ENCODE results near the gene ZAP70.

Gene ZAP70

GRCh38 chr2:97747716-97748115 is 34.3 kb downstream of the ZAP70 start:
- DNase-seq (ENCODE audit: low read depth) = no peak
- H3K4me3 ChIP-seq (ENCODE audit: low read depth, low read length) = no peak overlapping the region
- TF ChIP-seq CTCF (IDR thresholded peaks at IDR 0.05; ENCODE audit: low read depth, low read length, missing control alignments) = no peak

DNA sequence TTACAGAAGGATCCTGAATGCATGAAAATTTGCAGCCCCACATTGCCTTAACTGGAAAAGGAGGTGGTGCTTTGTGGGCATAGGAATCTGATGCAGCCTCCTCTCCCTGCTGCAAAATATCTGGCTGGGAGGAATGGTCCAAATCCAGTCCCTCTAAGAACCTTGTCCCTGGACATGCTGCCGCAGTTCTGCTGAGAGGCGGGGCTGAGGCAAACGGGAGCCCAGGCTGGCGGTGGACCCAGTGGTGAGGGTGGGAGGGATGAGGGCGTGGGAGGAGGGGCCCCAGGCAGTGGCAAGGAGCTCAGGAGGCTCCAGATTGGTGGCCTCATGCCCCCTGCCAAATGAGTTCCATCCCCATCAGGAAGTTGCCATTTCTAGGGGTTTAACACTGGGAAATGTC is 36.2 kb downstream of the ZAP70 start:
- no peak for TF ChIP-seq CTCF (IDR thresholded peaks at IDR 0.05; ENCODE audit: low read depth, low read length, missing control alignments)
- no peak for DNase-seq (ENCODE audit: low read depth)
- no peak overlapping the region for H3K4me3 ChIP-seq (ENCODE audit: low read depth, low read length)

DNA sequence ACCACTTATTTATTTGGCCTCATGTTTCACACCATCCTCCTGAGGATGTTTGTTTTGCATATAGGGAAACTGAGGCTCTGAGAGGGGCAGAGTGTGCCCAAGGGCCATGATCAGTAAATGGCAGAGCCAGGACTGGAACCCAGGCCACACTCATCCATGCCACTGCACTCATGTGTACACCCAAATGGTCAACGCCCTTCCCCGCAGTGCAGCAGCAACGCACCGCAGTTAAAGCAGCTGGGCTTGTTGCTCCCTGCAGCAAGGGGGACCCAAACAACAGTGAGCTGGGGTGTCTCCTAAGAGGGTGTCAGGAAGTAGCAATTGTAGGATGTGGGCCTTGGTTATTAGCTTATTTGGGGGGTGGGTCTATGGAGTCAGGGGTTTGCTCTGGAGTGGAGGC is 36.6 kb downstream of the ZAP70 start:
- no peak for TF ChIP-seq CTCF (IDR thresholded peaks at IDR 0.05; ENCODE audit: low read depth, low read length, missing control alignments)
- no peak for DNase-seq (ENCODE audit: low read depth)
- no peak overlapping the region for H3K4me3 ChIP-seq (ENCODE audit: low read depth, low read length)

GRCh38 chr2:97751752-97752151 is 38.4 kb downstream of the ZAP70 start:
- DNase-seq (ENCODE audit: low read depth) = no peak

GRCh38 chr2:97752342-97753334 is 39.3 kb downstream of the ZAP70 start:
- no peak overlapping the region for H3K4me3 ChIP-seq (ENCODE audit: low read depth, low read length)
- no peak for DNase-seq (ENCODE audit: low read depth)
- TF ChIP-seq CTCF (IDR thresholded peaks at IDR 0.05; ENCODE audit: low read depth, low read length, missing control alignments) = no peak

More at GRCh38 chr2:97751752-97752151, 38.4 kb downstream of the ZAP70 start:
- no peak for TF ChIP-seq CTCF (IDR thresholded peaks at IDR 0.05; ENCODE audit: low read depth, low read length, missing control alignments)
- no peak overlapping the region for H3K4me3 ChIP-seq (ENCODE audit: low read depth, low read length)

DNA sequence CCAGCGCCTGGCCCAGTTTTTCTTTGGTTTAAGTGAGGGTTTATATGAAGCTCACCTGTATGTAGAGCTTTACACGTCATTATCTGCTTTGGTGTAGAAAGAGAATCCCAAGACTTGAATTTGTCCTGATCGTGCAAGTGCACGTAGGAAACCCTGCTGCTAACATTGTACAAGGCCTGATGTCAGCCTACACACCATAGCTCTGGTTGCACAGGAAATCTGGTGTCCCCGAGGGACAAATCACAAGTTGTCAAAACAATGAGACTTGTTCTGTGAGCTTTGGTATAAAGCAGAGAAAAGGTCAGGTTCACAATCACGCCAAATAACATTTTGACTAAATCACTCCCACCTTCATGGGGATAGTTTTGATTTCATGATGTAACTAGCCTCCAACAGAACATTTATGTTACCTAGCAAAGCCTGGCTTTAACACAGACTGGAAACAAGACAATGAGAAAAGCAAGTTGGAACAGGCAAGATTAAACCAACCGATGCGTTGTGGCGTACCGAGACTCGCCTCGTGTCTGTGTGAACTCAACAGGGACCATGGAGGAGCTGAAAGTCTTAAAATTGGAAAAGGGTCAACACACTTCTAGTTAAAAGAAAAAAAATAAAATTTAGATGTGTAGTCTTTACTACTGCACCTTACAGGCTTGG is 41.4 kb downstream of the ZAP70 start:
- no peak for DNase-seq (ENCODE audit: low read depth)
- TF ChIP-seq CTCF (IDR thresholded peaks at IDR 0.05; ENCODE audit: low read depth, low read length, missing control alignments) = no peak
- H3K4me3 ChIP-seq (ENCODE audit: low read depth, low read length) = no peak overlapping the region
